KMS-11 (cell line): ENCODE data around the gene TENM4.

Source experiments
- H2AFZ ChIP-seq: fragments of 200-600 bp; sonication (generic); 2 replicates; pipeline ENCODE4 v1.6.1; 2016; ENCODE audit warnings: antibody characterized with exemption, mixed run types, low read depth
- H3K27ac ChIP-seq: fragments of 200-600 bp; sonication (generic); 2 replicates; pipeline ENCODE4 v1.6.1; 2016; ENCODE audit warnings: mild to moderate bottlenecking, mixed run types
- H3K27me3 ChIP-seq: fragments of 200-600 bp; sonication (generic); 2 replicates; pipeline ENCODE4 v1.6.1; 2017; ENCODE audit warnings: mild to moderate bottlenecking, low read depth, mixed run types, moderate library complexity; ENCODE audit not compliant: insufficient read depth
- H3K36me3 ChIP-seq: fragments of 200-600 bp; sonication (generic); 2 replicates; pipeline ENCODE4 v1.6.1; 2017; ENCODE audit warnings: mild to moderate bottlenecking, mixed run types; ENCODE audit not compliant: insufficient read depth
- H3K4me1 ChIP-seq: fragments of 200-600 bp; sonication (generic); 2 replicates; pipeline ENCODE4 v1.6.1; 2016; ENCODE audit warnings: mild to moderate bottlenecking, low read depth, mixed run types; ENCODE audit not compliant: poor library complexity, severe bottlenecking
- H3K4me2 ChIP-seq: fragments of 200-600 bp; sonication (generic); 2 replicates; pipeline ENCODE4 v1.7.0; 2016; ENCODE audit warnings: mild to moderate bottlenecking, mixed run types
- H3K4me3 ChIP-seq: fragments of 200-600 bp; sonication (generic); IDR thresholded peaks from 2 replicates; pipeline ENCODE4 v1.6.1; 2017; ENCODE audit warnings: low read depth, low read length, mixed read lengths; ENCODE audit not compliant: insufficient read depth
- H3K79me2 ChIP-seq: fragments of 200-600 bp; sonication (generic); 2 replicates; pipeline ENCODE4 v1.6.1; 2016; ENCODE audit warnings: low read depth, mixed run types; ENCODE audit not compliant: insufficient read depth
- H3K9ac ChIP-seq: fragments of 200-600 bp; sonication (generic); 2 replicates; pipeline ENCODE4 v1.6.1; 2016; ENCODE audit warnings: mild to moderate bottlenecking, mixed run types
- H4K20me1 ChIP-seq: fragments of 200-600 bp; sonication (generic); 2 replicates; pipeline ENCODE4 v1.6.1; 2016; ENCODE audit warnings: mild to moderate bottlenecking, mixed run types; ENCODE audit not compliant: insufficient read depth
- TF ChIP-seq, protein P1 (sequence below): fragments of 200-600 bp; sonication (generic); conservative IDR thresholded peaks from 2 replicates; pipeline ENCODE4 v1.6.1; 2017; ENCODE audit warnings: low read depth, mild to moderate bottlenecking, antibody characterized with exemption, low read length, moderate library complexity, mixed read lengths

The TENM4 gene

DNA sequence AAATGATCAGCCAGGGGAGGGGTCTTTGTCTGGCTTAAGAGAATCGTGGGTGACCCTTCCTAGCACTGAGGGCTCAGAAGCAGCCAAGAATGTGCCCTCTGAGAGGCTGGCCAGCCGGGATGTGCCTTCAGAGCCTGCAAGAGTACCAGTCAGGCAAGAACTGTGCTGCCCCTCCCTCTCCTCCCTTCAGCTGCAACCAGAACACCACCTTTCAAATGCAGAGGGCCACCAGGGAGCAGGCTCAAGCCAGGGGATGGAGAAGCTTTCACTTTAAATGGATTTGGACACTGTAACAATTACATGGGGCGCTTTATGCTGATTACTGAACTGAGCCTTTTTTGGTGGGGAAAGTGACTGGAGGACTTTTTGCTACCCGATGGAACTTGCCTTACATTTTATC is 44.9 kb upstream of the TENM4 start:
- Histone ChIP-seq H3K27ac (no peak overlapping the region), H3K4me2 (no peak overlapping the region), H3K4me1 (peaks cover 4% of the 10 kb centered on the region), H4K20me1 (no peaks in the 10 kb centered on the region), H2AFZ (no peak overlapping the region), H3K36me3 (no peaks in the 10 kb centered on the region), H3K9ac (no peak overlapping the region), H3K27me3 (no peaks in the 10 kb centered on the region), H3K4me3 (no peak overlapping the region), H3K79me2 (no peaks in the 10 kb centered on the region)
- TF ChIP-seq, protein P1, sequence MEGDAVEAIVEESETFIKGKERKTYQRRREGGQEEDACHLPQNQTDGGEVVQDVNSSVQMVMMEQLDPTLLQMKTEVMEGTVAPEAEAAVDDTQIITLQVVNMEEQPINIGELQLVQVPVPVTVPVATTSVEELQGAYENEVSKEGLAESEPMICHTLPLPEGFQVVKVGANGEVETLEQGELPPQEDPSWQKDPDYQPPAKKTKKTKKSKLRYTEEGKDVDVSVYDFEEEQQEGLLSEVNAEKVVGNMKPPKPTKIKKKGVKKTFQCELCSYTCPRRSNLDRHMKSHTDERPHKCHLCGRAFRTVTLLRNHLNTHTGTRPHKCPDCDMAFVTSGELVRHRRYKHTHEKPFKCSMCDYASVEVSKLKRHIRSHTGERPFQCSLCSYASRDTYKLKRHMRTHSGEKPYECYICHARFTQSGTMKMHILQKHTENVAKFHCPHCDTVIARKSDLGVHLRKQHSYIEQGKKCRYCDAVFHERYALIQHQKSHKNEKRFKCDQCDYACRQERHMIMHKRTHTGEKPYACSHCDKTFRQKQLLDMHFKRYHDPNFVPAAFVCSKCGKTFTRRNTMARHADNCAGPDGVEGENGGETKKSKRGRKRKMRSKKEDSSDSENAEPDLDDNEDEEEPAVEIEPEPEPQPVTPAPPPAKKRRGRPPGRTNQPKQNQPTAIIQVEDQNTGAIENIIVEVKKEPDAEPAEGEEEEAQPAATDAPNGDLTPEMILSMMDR: no peak

DNA sequence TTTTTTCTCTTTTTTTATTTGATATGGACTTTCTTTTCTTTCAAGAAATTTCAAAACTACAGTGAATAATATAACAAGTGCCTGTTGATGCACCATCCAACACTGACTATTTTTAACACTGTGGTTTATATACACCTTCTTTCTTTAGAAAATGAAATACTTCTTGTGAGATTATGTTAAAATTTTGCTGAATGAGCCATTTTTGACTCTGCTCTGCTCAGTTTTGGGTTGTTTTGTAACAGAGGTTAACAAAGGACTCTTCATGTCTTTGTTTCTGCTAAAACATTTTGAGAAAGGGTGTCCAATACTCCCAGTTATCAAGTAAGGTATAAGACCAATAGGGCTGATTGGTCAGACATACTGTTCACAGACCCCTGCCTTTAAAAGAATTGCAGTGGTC is 44.0 kb upstream of the TENM4 start:
- Histone ChIP-seq H3K4me2 (no peak overlapping the region), H4K20me1 (no peaks in the 10 kb centered on the region), H3K27me3 (no peaks in the 10 kb centered on the region), H3K36me3 (no peaks in the 10 kb centered on the region), H2AFZ (no peak overlapping the region), H3K79me2 (no peaks in the 10 kb centered on the region), H3K4me1 (peaks cover 4% of the 10 kb centered on the region), H3K27ac (no peak overlapping the region), H3K9ac (no peak overlapping the region), H3K4me3 (no peak overlapping the region)
- TF ChIP-seq, protein P1: no peak

DNA sequence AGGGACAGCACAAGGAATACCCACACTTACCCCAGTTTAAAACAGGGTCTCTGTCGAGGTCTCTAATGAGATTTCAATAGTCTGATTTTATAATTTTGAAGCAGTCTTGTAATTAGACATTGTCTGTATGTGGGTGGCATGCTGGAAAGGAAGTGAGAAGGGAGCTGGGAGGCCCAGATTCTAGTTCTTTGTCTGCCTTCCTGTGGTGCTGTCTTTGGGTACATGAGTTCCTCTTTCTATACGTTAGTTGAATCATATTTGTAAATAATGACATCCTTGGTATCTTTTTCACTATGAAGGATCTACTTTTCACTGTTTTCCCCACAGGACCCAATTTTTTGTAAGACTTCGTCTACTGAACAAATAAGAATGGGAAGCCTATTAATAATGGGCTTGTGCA is 42.0 kb upstream of the TENM4 start:
- H3K4me1 ChIP-seq: peaks cover 4% of the 10 kb centered on the region
- no peak overlapping the region for H3K27ac ChIP-seq
- no peaks in the 10 kb centered on the region for H3K36me3 ChIP-seq
- no peak overlapping the region for H3K4me2 ChIP-seq
- H3K9ac ChIP-seq: no peak overlapping the region
- H4K20me1 ChIP-seq: no peaks in the 10 kb centered on the region
- H3K4me3 ChIP-seq: no peak overlapping the region
- H2AFZ ChIP-seq: no peak overlapping the region
- H3K79me2 ChIP-seq: no peaks in the 10 kb centered on the region
- no peaks in the 10 kb centered on the region for H3K27me3 ChIP-seq
- TF ChIP-seq, protein P1: no peak

DNA sequence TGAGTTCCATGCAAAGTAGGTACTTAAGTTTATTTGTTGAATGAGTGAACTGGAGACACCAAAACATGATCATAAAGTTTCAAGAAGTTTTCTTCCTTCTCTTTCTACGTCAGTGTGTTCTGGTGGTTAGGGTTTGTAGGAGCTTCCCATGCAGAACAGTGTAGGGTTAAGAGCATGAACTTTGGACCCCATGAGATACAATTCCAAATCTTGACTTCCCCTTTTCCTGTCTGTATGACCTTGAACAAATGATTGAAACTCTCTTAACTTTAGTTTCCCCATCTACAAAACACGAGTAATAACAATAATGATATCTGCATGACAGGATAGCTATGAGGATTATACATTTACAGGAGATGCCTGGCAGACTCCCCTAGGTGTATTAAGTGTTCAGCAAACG is 41.0 kb upstream of the TENM4 start:
- peaks cover 4% of the 10 kb centered on the region for H3K4me1 ChIP-seq
- H3K9ac ChIP-seq: no peak overlapping the region
- TF ChIP-seq, protein P1: no peak
- H3K4me2 ChIP-seq: no peak overlapping the region
- no peaks in the 10 kb centered on the region for H3K36me3 ChIP-seq
- no peak overlapping the region for H2AFZ ChIP-seq
- H4K20me1 ChIP-seq: no peaks in the 10 kb centered on the region
- no peak overlapping the region for H3K4me3 ChIP-seq
- H3K27ac ChIP-seq: no peak overlapping the region
- no peaks in the 10 kb centered on the region for H3K27me3 ChIP-seq
- no peaks in the 10 kb centered on the region for H3K79me2 ChIP-seq

DNA sequence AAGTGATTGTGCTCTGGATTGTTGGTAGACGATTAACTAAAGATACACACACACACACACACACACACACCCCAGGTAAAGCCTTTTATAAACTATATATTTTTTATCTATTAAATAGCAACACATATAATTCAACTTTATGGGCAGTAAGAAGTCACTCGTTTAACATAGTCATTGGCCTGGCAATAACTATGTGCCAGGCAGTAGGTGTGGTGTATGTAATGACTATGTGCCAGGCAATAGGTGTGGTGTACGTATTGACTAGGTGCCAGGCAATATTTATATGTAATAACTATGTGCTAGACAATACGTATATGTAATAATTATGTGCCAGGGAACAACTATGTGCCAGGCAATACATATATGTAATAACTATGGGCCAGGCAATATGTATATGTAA is 40.0 kb upstream of the TENM4 start:
- no peak overlapping the region for H3K4me3 ChIP-seq
- H3K36me3 ChIP-seq: no peaks in the 10 kb centered on the region
- no peak overlapping the region for H3K27ac ChIP-seq
- no peaks in the 10 kb centered on the region for H3K27me3 ChIP-seq
- H2AFZ ChIP-seq: no peak overlapping the region
- no peaks in the 10 kb centered on the region for H3K79me2 ChIP-seq
- TF ChIP-seq, protein P1: no peak
- H3K9ac ChIP-seq: no peak overlapping the region
- H3K4me2 ChIP-seq: no peak overlapping the region
- H3K4me1 ChIP-seq: peaks cover 4% of the 10 kb centered on the region
- no peaks in the 10 kb centered on the region for H4K20me1 ChIP-seq
